Stimulated activated naive B cell treated with anti-CD40 and anti-IgM and Interleukin-4, amounts not matched to agents 10 μg/mL and 1 μg/mL and 100 μg/mL, for 72 hours (primary cell): ENCODE results near the gene FXYD1.

Experiments used
- ATAC-seq, 2 donors: fragments of 150-1000 bp; cut with Tn5 transposase; replicated peaks; 2 replicates each; pipeline ENCODE4 v1.10.0; 2021; ENCODE audit warnings: moderate library complexity in 1 of 2
- DNase-seq: peaks from one replicate; pipeline ENCODE4 v3.0.0; 2021
- H3K27ac Mint-ChIP-seq: one replicate; pipeline ENCODE4 v1.8.0; 2022; ENCODE audit warnings: mild to moderate bottlenecking, mixed read lengths
- H3K27me3 Mint-ChIP-seq, 2 donors: one replicate each; pipeline ENCODE4 v1.8.0; 2022; ENCODE audit warnings: mixed read lengths in 2 of 2
- H3K36me3 Mint-ChIP-seq, 2 donors: one replicate each; pipeline ENCODE4 v1.8.0; 2022; ENCODE audit warnings: mixed read lengths in 2 of 2, mild to moderate bottlenecking in 1 of 2
- H3K4me1 Mint-ChIP-seq, 2 donors: one replicate each; pipeline ENCODE4 v1.8.0; 2022; ENCODE audit warnings: mixed read lengths in 2 of 2, mild to moderate bottlenecking in 1 of 2
- H3K4me3 Mint-ChIP-seq, 2 donors: one replicate each; pipeline ENCODE4 v1.8.0; 2022; ENCODE audit warnings: mild to moderate bottlenecking in 2 of 2, mixed read lengths in 2 of 2, moderate library complexity in 1 of 2
- H3K9me3 Mint-ChIP-seq, 2 donors: one replicate each; pipeline ENCODE4 v1.8.0; 2022; ENCODE audit warnings: mixed read lengths in 2 of 2, mild to moderate bottlenecking in 1 of 2

The FXYD1 gene

GRCh38 chr19:35179830-35180229 is 41.2 kb downstream of the FXYD1 start:
- Mint-ChIP-seq H3K27me3 (no peaks in the 10 kb centered on the region), H3K27ac (no peak overlapping the region)

GRCh38 chr19:35181387-35181786 is 42.8 kb downstream of the FXYD1 start:
- Mint-ChIP-seq H3K27me3 (no peaks in the 10 kb centered on the region), H3K27ac (no peak overlapping the region), H3K4me3 (no peak overlapping the region), H3K9me3 (peaks cover 11 to 13% of the 10 kb centered on the region in 2 donors), H3K36me3 (no peaks in the 10 kb centered on the region), H3K4me1 (peaks cover 8 to 17% of the 10 kb centered on the region in 2 donors)
- ATAC-seq (no peak), DNase-seq (no peak)

More at GRCh38 chr19:35179830-35180229, 41.2 kb downstream of the FXYD1 start:
- Mint-ChIP-seq H3K36me3 (peaks cover 0 to 1% of the 10 kb centered on the region in 2 donors), H3K4me1 (peaks cover 14 to 32% of the 10 kb centered on the region in 2 donors), H3K9me3 (peaks cover 11 to 13% of the 10 kb centered on the region in 2 donors), H3K4me3 (no peak overlapping the region)
- DNase-seq (no peak), ATAC-seq (no peak)

- Mint-ChIP-seq H3K4me3 (no peak overlapping the region), H3K36me3 (no peaks in the 10 kb centered on the region), H3K27ac (no peak overlapping the region), H3K9me3 (peaks cover 5 to 9% of the 10 kb centered on the region in 2 donors), H3K4me1 (peaks cover 8 to 14% of the 10 kb centered on the region in 2 donors), H3K27me3 (no peaks in the 10 kb centered on the region)
- ATAC-seq, result no peak
- DNase-seq, result no peak
Measured at GRCh38 chr19:35184267-35184666, 45.6 kb downstream of the FXYD1 start.

- no peak overlapping the region for H3K27ac Mint-ChIP-seq
- DNase-seq (no peak), ATAC-seq (no peak)
- H3K9me3 Mint-ChIP-seq, result peaks cover 5 to 9% of the 10 kb centered on the region in 2 donors
- H3K4me3 Mint-ChIP-seq, result no peak overlapping the region
- H3K4me1 Mint-ChIP-seq, result peaks cover 3 to 8% of the 10 kb centered on the region in 2 donors
- no peaks in the 10 kb centered on the region for H3K27me3 Mint-ChIP-seq
- H3K36me3 Mint-ChIP-seq, result no peaks in the 10 kb centered on the region
Measured at GRCh38 chr19:35184884-35185283, 46.3 kb downstream of the FXYD1 start.
